Testis (tissue), 2 donors: ENCODE measurements around the gene ANKRD1.

Experiments used
- POLR2A ChIP-seq: fragments of 450-650 bp; IDR thresholded peaks from one replicate; pipeline ENCODE4 v1.6.1; 2017; ENCODE audit warnings: antibody characterized with exemption, mild to moderate bottlenecking, moderate library complexity
- TF ChIP-seq, protein P1 (sequence below), 3 experiments: fragments of 450-650 bp in 2 of 3; fragments of 200-600 bp in 1 of 3; sonication (generic) in 1 of 3; IDR thresholded peaks; one replicate each; pipeline ENCODE4 v1.5.1; 2016 to 2019; ENCODE audit warnings: antibody characterized with exemption in 3 of 3, mild to moderate bottlenecking in 2 of 3, moderate library complexity in 1 of 3

DNA sequence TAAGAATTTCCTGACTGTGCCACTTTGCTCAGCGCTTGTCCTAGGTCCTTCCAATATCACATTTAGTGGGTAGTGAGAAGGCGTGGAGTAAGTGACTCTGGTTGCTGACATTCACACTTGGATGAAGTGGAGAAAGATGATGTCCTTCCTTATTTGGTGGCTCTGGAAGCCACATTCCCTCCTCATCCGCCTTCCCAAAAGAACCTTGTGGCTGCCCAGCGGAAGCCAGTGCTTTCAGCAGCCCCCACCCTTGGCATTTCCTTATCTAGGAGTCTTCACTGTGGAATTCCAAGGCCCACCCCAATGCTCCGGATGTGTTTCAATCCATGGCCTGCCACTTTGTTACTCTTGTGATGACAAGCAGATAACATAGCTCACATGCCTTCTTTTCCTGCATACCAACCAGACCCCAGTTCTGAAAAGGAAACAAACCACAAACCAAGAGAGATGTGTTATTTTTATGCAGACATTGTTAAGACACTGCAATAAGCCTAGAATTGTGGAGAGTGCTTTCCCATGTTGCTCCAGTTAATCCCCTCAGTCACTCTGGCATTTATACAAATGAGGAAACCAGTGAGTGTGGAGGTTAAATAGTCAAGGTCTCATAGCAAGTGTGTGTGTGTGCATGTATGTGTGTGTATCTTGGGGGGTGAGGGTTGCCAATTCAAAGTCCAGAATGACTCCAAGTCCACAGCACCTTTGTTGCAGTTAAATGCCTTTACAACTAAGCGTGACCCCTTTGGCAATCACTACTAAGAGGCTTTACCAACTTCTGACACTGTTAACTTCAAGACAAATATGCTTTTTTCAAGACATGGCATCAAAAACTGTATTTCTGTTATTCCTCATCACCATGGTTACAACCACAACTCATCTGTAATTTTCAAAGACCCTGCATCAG is 10.3 kb upstream of the ANKRD1 start:
- TF ChIP-seq, protein P1, sequence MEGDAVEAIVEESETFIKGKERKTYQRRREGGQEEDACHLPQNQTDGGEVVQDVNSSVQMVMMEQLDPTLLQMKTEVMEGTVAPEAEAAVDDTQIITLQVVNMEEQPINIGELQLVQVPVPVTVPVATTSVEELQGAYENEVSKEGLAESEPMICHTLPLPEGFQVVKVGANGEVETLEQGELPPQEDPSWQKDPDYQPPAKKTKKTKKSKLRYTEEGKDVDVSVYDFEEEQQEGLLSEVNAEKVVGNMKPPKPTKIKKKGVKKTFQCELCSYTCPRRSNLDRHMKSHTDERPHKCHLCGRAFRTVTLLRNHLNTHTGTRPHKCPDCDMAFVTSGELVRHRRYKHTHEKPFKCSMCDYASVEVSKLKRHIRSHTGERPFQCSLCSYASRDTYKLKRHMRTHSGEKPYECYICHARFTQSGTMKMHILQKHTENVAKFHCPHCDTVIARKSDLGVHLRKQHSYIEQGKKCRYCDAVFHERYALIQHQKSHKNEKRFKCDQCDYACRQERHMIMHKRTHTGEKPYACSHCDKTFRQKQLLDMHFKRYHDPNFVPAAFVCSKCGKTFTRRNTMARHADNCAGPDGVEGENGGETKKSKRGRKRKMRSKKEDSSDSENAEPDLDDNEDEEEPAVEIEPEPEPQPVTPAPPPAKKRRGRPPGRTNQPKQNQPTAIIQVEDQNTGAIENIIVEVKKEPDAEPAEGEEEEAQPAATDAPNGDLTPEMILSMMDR (IDR thresholded peaks at IDR 0.05) = no peak
- no peak for TF ChIP-seq POLR2A
